ENCODE data around the gene INO80B. TPM values are rescaled to one million over a fixed set of nuclear protein-coding genes. Genes with fewer than 3 reads are reported as not detected.
"Not testable (repeated sequence)": the region's sequence is repeated elsewhere in the genome, so short reads cannot be mapped to it uniquely, and the experiment has no call there.

Gene INO80B
- total RNA-seq, 1 donor from 2014 or later: 26.0 TPM

- no peak for DNase-seq
Observed at GRCh38 chr2:74481961-74482800, 27.3 kb downstream of the INO80B start.

DNA sequence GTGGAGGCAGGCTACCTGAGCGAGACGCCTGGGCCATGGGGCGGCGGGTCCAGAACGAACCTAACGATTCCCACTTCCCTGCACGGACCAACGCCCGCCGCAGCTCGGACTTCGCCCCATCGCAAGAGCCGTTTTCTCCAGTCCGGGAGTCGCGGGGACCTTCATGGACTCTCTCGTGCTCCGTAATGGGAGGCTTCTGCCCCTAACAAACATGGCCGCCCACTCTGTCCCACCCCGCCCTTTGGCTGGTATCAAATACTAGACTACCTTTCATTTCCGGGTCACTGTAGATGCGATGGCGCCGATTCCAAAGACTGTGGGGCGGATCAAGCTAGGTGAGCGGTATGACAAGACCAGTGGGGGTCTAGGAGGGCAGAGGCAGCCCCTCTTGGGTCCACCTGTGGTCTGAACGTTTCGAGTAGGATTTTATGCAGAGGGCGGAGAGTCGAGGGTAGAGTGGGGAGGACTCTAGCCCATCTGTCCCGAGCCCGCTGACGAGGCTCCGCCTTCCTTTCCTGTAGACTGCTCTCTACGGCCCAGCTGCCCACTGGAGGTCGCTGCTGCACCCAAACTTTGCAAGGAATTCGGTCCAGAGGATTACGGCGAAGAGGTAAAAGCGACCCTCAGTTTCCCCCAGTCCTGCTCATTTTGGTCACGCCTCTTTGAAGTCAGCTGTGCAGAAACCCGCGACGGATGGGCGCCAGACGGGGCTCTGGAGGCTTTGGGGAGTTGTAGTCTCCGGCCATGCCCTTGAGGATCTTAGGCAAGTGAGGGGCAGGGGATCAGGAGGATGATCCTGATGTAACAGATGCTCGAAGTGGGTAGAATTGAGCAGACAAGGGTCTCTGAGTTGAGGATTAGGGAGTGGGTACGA, 28.2 kb downstream of the INO80B start, which contains the start of the genes CCDC142 and TTC31:
Gene CCDC142, minus strand, starts transcription at position 198 of the 874 bp plus-strand sequence. Its CDS starts 161 bp downstream, at position 37.
Gene TTC31, plus strand, starts transcription at position 281 of the 874 bp plus-strand sequence. Its CDS starts 15 bp downstream, at position 296.
- DNase-seq: peak; percentile 98

GRCh38 chr2:74483675-74484164, 28.8 kb downstream of the INO80B start:
- DNase-seq: not testable (repeated sequence)

DNA sequence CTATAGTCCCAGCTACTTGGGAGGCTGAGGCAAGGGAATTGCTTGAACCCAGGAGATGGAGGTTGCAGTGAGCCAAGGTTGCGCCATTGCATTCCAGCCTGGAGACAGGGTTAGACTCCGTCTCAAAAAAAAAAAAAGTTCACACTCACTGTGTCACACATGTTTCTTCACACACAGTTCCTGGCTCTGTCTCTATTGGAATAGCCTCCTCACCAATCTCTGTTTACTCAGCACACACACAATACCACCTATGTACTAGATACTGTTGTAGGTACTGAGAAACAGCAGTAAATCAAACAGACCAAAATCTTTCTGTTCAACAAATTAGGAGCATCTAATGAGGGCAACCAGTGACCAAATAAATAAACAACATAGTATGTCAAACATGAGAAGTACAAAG, 31.3 kb downstream of the INO80B start:
- no peak for DNase-seq

DNA sequence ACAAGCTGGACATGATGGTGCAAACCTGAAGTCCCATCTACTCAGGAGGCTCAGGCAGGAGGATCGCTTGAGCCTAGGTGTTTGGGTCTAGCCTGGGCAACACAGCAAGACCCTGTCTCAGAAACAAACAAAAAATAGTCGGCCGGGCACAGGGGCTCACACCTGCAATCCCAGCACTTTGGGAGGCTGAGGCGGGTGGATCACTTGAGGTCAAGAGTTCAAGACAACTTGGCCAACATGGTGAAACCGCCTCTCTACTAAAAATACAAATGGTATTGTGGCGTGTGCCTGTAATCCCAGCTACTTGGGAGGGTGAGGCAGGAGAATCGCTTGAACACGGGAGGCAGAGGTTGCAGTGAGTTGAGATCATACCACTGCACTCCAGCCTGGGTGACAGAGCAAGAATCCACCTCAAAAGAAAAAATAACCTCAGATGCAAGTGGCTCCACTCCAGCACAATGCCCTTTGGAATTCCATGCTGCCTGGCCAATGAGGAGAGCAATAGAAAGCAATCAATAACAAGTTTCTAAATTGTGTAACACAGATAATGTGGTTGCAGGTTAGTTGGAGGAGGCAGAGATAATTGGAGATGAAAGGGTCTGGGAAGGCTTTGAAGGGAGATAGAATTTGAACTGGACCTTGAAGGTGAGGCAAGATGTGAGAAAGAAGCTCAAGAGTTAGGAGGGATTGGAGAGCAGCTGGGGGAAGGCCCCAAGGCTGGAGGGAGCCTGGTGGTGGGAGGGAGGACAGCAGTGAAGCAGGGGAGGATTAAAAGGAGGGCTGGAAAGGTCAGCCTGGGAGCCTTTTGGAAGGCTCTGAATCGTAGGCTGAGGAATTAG, 34.0 kb downstream of the INO80B start:
- no peak for DNase-seq

DNA sequence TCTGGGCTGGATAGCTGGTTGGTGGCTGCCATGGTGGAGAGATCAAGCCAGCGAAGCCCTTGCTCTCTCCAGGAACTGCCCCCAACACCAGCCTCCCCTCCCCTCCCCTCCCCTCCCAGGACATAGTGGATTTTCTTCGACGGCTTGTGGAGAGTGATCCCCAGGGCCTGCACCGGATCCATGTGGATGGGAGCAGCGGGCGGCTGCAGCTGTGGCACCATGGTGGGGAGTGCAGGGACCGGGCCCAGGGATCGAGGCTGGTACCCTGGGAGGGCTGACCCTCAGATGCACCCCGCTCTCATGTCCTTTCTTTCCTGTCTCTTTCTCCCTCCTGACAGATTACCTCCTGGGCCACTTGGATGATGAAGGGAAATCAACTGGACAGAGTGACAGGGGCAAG, 35.0 kb downstream of the INO80B start:
- DNase-seq: no peak

DNA sequence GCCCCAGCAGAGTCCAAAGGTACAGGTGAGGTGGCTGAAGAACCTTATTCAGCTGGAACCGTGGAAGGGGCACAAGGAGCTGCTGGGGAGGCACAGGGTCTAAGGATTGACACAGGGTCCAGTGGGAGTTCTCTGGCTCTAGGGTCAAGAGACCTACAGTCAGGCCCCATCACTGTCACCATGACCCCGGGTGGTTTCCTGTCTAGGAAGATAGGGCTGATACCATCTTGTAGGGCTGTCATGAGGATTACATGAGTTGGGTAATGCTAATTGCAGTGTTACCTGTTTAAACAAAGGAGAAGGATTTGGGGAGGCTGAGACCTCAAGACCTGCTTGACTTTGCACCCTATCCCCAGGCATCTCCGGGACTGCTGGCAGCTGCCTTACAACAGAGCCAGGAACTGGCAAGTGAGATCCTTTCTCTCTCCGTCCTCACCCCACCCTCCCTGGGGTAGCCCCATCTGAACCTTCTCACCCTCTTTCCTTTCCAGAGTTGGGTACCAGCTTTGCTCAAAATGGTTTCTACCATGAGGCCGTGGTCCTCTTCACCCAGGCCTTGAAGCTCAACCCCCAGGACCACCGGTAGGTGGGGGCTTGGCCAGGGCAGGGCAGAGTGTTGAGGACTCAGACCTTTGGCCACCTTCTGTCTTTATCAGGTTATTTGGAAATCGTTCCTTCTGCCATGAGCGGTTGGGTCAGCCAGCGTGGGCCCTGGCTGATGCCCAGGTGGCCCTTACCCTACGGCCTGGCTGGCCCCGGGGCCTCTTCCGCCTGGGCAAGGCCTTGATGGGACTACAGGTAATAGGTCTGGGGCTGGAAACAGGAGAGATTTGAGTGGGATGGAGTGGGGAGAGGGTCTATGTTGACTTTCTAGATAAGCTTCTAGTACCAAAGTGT, 37.0 kb downstream of the INO80B start:
- no peak for DNase-seq

GRCh38 chr2:74493546-74493945, 38.7 kb downstream of the INO80B start:
- no peak for DNase-seq

DNA sequence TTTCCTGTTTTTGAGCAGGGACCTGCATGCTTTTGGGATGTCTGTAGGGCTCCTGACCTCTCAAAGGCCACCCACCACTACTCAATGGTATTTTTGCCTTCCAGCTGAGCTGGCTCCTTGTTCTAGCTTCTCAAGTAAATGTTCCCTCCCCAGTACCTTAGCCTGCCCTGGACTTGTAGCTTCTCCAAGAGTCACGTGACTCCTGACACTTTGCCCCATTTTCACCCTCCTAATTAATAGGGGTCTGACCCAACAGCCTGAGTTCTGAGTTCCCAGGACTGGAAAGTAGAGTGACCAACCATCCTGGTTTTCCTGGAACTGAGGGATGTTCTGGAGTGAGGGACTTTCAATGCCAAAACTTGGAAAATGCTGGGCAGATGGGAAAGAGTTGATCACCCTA, 40.6 kb downstream of the INO80B start:
- DNase-seq: no peak

DNA sequence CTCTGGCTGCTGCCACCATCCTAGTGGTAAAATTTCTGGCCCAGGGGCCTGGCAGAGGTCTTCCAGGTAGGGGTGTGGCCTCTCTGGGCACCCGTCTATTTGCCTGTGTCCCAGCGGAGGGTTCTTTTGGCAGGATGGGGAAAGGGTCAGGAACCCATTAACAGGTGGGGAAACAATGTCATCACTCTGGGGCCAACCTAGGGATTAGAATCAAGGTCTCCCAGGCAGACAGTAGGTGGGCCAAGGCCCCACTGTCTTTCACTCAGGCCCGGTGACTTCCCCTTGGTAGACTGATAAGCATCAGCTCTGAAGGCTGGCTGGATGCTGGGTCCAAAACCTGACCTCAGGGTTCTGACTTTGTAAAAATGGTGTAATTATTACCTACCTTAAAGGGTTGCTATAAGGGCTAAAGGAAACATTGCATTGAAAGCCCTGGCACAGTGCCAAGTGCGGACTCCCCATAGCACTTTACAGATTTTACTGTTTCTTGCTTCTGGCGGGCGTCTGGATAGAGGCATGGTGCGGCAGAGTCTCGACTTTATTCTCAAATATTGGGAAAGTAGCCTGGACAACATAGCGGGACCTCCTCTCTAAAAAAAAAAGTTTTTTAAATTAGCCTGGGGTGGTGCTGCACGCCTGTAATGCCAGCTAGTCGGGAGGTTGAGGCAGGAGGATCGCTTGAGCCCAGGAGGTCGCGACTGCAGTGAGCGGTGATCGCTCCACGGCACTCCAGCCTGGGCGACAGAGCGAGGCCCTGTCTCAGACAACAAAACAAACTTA, 42.3 kb downstream of the INO80B start:
- DNase-seq: no peak

DNA sequence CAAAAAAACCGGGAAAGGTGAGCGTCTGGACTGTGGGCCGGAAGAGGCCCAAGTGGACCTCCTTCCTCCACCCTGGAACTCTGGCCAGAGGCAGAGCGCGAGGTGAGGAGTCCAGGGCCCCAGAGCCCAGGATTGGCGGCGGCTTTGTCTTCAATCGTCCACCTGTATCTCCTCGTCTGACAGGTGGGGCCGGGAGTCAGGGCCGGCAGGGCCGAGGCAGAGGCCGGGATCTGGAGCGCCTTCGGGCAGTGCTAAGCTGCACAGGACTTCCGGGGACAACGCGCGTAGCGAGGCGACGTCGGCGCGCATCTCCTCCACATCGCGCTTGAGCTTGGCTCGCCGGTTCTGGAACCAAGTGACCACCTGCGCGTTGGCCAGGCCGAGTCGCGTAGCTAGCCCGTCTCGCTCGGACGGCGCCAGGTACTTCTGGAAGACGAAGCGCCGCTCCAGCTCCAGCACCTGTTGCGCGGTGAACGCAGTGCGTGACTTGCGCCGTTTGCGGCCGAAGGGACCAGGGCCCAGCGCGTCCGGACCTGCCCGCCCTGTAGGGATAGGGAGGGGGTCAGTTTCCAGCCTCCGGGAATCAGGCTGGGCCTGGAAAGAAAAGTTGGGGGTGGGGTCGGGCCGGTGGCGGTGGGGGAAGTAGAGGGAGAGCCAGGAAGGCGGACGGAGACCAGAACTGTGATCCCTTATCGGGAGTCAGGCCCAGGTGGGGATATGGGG, 43.1 kb downstream of the INO80B start:
- no peak for DNase-seq

GRCh38 chr2:74498500-74499266, 43.8 kb downstream of the INO80B start:
- no peak for DNase-seq

- no peak for DNase-seq
Observed at GRCh38 chr2:74499267-74499939, 44.5 kb downstream of the INO80B start, which contains the start of gene LBX2. TSS of gene LBX2 (minus strand) at chr2:74499603. CDS start at chr2:74499537, 66 bp downstream.

- no peak for DNase-seq
Observed at GRCh38 chr2:74499940-74500577, 45.2 kb downstream of the INO80B start.

DNA sequence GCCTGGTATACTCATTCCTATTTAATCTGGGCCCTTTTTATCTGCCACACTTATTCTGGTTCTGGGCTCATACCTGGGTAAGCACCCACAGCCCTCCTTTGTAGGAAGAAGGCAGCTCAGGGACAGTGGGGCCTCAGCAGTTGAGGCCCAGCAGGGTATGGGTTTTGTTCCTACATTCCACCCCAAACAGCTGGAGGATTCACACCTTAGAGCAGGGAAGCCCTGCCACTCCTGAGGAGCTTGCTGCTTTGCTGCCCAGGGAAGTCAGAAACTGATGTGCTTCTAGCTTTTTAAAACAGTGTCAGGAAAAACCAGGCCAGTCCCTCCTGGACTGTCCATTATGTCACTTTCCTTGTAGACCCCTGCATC, 45.7 kb downstream of the INO80B start:
- DNase-seq: no peak

DNA sequence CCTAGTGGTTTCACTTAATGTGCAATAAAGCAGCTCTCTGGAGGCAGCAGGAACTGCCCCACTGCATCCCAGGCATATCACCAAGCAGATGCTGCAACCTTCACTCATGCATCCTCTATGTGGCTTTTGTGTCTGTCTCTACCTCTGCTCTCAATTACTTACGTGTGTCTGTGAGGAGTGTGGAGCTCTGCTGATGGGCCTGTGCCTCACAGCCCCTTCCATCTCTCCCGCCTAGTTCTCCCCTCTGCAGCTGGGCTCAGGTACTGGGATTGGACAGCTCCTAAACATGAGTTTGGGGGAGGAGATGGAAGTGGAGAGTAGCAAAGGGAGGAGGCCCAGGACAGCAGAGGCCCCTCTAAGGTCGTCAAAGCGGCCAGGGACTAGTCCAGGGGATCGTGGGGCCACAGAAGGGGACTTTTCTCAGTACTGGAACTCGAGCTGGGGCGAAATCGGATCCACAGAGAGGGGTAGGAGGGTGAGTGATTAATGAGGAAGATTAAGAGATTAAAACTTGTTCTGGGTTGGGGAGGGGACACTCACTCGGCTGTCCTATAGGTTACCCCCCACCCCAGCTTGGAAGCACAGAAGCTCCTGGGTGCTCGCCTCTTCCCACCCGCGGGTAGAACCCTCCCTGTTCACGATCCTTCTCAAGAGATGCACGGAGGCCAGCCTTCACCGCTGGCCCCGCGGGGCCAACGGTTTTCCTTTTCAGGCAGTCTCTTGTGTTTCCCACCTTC, 46.6 kb downstream of the INO80B start:
- DNase-seq: no peak
